Hepatic stellate cell (primary cell): ENCODE results near the gene MBOAT2.

Experiments
- DNase-seq: peaks from one replicate; pipeline ENCODE4 v3.0.0; 2011; ENCODE audit warnings: low spot score

The MBOAT2 gene

DNA sequence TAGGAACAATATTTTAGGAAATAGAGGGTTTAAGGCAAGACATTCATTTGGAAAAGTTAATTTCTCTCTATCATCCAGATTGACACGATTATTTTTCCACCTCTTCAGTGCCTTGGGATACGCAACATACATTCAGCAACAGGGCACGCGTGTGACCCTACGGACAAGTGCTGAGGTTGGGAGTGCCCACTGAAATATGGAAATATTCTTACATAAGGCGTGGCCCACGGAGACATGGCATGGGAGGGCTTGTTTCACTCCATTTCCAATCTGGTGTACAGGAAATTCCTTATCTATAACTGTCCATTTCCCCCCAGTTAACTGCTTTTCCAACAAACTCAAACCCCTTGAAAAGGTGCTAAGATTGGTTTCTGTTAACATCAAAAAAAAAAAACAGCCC, 145.2 kb downstream of the MBOAT2 start:
- DNase-seq: no peak

DNA sequence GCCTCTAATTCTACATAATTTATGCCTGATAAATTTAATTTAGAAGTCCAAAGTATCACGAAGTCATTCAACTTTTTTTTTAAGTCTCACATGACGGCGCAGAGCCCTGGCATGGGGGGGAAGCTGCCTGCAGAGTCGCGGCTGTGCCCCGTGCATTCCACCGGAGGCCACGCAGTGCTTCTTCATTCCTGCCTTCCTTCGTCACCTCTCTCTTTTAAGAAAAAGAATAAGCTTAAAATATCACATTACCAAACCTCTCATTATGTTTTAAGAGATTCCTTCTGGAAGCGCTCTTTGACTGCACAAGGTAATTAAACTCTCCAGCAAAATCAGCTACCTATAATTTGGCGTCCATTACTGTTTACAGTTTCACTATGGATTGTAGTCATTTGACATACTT, 145.8 kb downstream of the MBOAT2 start:
- no peak for DNase-seq

GRCh38 chr2:8856176-8856575, 147.3 kb downstream of the MBOAT2 start:
- no peak for DNase-seq

DNA sequence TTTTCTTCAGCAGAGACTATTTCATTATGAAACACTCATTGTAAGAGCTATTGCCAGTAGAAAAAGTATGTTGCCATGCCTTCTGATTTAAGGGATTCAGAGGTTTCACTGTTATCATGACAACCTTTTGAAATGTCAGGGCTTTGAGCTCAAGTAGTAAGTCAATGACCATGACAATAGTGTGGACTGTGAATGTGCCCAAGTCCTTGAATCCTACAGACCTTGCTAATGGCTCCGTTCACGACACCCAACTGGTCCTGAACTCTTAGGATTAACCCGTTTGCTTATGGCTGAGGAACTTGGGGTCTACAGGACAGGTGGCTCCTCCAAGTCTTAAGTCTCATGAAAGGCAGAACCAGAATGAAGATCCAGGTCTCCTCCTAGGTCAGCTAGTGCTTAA, 148.5 kb downstream of the MBOAT2 start:
- no peak for DNase-seq

- DNase-seq: no peak
Measured at GRCh38 chr2:8853426-8853825, 150.1 kb downstream of the MBOAT2 start.

DNA sequence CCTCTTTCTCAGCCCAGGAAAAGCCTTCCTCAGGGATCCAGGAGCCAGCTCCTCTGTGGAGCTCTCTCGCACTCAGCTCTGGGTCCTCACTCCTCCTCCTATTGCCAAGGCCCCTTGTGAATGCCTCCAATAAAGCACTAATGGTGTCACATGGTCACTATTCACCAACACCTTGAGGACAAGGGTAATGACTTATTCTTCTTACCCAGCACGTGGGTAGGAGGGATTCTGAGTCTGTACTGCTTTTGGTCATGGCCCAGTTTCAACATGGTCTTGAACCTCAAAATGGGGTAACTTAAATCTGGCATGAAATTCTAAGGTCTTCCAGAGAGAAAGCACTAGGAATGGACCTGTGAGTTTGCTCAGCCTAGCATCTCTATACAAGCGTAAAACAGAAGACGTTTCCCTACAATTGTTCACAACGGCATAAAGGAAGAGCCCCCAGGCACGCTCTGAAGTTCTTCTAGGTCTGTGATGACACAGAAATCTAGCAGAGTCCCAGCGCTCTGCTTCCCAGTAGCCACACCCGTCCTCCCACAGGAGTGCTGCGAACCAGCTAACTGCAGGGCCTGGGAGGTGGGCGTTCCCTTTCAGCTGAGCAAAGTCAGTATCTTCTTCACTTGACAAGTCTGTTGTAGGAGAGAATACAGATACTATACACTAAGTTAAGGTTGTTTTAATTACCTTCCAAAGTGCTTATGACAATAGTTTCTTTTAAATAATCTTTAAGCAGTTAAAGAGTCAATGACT, 151.5 kb downstream of the MBOAT2 start:
- no peak for DNase-seq

GRCh38 chr2:8850845-8851487, 152.5 kb downstream of the MBOAT2 start:
- no peak for DNase-seq

DNA sequence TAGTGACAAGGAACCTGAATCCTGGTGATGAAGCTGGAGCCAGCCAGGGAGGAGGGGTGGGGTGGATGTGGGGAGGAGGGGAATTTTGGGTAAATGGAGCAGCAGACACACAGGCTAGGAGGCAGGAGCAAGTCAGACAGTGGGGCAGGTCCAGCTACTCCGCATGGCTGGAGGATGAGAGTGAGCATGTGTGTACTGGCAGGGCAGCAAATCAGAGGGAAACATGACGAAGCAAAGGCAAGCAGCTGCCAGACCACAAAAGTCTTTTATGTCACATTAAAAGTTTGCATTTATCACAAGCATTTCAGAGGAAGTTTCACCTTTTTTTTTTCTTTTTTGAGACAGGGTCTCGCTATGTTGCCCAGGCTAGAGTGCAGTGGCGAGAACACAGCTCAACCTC, 154.2 kb downstream of the MBOAT2 start:
- DNase-seq: peak; percentile 35

DNA sequence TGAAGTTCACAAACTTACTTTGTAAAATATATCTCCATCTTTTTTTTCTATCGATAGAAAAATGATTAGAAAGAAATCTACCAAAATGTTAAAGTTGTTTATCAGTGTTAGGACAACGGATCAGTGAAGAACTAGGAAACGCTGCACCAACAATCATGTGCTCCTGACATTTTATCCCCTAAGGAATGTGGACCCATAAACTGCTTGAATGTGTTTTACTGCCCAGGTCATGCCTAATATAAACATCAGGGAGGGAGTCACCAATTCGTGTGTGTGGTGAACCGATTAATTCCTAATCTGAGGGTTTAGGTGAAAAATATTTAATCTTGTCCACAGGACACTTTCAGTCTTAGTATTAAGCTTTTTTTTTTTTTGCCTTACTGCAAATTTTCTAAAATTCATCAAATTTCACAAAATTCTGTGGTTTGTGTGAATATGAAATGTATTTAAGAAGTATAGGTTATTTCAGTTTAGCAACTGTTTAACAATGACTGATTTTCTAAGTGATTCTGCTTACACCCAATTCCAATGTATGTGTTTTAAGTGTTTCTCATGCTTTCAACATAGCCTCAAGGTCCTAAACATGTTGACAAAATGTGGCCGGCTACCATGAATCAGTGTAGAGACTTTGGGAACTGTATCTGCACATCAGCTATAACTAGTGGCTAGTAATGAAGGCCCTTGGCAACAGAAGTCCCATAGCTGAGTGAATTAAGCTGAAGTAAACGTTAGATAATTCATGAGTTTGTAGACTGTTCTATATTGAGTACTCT, 155.0 kb downstream of the MBOAT2 start:
- DNase-seq: no peak

DNA sequence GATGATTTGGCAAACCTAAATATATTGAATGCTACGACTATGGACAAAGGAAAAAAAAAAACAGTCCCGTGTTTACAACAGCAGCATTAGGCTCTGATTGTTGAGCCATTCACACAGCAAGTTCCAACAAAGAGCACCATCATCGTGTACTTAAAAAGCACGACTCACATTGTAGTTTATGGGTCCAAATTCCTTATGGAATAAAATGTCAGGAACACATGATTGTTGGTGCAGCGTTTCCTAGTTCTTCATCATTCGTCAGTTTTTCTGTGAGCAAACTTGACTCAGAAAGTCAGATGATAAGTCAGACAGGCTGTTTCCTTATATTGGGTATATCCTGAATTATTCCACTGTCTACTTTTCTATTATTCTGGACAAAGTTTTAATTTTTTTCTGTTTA, 156.1 kb downstream of the MBOAT2 start:
- DNase-seq: no peak

DNA sequence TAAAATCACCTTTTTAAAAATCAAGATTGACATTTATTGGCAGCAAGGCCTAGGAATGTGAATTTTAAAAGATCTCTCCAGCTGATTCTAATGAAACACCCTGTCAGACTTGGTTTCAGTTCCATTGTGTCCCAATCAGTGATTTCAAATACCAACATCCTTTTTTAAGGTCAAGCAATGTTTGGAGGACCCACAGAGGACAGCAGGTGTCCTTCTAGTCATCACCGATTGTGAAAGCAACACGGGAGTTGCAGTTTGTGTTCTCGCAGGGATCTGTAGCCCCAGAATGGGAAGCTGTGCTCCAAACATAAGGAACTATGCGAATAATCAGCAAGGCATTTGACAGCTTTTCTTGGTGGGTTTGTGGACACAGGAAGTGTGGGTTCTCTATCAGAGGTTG, 161.6 kb downstream of the MBOAT2 start:
- DNase-seq: no peak

DNA sequence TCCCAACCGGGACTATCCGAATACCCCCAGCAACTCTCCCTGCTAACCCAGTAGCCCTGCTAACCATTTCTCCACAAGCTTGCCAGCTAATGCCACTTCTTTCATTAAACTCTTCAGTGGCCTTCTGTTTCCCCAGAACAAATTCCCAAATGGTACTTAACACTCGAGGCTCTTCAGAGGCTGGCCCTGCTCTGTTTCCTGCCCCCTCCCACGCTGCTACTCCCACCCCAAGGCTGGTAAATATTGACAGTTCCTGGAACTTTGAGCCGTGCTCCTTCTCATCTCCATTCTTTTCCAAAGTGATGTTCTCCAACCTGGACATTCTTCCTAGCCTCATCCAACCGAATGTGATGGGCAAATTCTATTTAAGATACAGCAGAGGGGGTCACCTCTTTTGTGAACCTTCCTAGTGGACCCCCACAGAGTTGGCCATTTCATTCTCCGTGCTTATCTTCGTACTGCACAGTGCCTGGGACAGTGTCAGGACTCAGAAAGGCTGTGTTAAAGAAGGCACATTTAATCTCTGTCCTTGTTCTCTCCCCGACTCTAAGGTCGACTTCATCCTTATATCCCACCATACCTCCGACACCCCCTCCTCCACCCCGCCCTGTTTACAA, 162.9 kb downstream of the MBOAT2 start:
- no peak for DNase-seq

GRCh38 chr2:8839189-8839965, 164.1 kb downstream of the MBOAT2 start:
- no peak for DNase-seq

DNA sequence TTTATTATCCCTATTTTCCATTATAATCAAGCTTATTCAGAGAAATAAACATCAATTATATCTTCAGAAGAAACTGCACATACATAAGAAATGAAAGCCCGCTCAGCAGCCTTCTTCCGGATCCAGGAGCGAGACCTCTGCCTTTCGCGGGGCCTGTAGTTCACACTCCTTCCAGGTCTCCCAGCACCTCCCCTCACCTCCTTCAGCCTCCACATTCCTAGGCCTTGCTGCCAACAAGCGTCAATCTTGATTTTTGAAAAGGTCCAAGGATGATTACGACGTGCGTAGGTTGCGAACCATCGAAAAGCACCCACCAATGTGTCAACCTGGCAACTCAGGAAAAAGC, 165.7 kb downstream of the MBOAT2 start:
- no peak for DNase-seq

- peak; percentile 96 for DNase-seq
Measured at GRCh38 chr2:8836971-8837794, 166.3 kb downstream of the MBOAT2 start, which contains the start of gene KIDINS220. Gene KIDINS220 (minus strand): TSS chr2:8837613. CDS start chr2:8827093, 10,520 bp downstream.

DNA sequence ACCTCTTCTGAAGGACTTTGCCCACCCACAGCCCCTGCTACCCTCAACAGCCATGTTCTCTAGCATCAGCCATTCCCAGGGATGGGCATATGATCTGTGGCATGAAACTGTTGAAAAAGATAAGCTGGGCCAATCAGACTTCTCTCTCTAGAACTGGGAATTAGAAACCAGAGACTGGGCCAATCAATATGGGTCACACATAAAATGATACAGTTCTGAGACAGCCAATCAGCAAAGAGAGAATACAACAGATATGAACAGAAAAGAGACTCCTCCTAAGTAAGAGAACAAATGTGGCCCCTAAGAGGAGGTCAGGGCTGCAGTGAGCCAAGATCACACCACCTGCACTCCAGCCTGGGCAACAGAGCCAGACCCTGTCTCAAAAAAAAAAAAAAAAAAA, 168.2 kb downstream of the MBOAT2 start:
- DNase-seq: no peak

DNA sequence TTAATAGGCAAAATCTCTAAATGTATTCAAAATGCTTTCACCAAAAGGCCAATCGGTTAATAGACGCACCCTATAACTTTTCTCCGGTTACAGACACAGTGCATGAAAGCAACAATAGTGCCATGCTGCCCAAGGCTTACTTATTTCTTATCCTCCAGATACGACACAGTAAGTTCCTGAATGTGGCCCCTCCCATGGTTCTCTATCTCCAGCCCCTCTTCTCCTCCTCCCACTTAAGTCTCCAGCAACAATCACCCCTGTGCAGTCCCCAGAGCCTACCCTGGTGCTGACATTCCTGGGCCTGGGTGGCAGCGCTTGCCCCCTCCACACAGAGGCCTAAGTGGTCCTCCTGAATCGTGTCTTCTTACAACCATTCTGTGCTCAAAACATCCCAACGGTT, 169.6 kb downstream of the MBOAT2 start:
- no peak for DNase-seq

DNA sequence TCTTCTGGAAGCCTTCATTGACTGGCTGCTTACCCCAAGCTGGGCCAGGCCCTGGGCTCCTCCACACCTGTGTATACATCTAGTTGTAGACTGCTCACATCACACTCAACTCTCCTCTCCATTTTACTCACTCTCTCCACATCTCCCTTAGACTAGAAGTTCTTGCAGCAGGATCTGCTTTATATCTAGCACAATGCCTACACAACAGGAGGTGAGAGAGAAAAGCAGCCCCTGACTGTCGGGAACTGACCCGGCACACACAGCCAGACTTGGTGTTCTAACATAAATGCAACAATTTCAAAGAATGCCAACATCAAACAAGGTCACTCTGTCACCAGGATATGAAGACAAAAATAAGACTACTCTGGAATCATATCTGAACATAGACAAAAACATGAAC, 172.0 kb downstream of the MBOAT2 start:
- no peak for DNase-seq

DNA sequence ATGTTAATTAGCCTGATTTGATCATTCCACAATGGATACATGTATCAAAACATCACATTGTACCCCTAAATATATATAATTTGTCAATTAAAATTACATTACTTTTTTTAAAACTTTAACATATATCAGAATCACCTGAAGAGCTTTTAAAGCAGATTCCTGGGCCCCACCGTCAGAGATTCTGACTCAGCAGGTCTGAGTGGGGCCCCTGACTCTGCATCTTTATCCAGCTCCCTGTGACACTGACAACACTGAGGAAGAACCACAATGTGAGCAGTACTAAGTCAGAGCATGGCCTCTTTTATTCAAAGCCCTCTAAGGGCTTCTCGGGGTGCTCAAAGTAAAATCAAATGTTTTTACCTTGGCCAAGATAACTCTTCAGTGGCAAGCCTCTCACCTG, 175.8 kb downstream of the MBOAT2 start:
- no peak for DNase-seq

- no peak for DNase-seq
Measured at GRCh38 chr2:8822218-8822617, 181.3 kb downstream of the MBOAT2 start.
